Natural killer cell (primary cell): Measurements from ENCODE around the gene TTC36. TPM values are rescaled to one million over a fixed set of nuclear protein-coding genes. Genes with fewer than 3 reads are reported as not detected.
A peak's percentile ranks its signal among the peaks of the same experiment; 100 is the strongest.

Experiments used
- ATAC-seq, 3 donors: fragments of 150-1000 bp in 2 of 3; fragments of 200-7000 bp in 1 of 3; cut with Tn5 transposase; 1 replicate in 1 of 3; 2 replicates in 2 of 3; pipeline ENCODE4 v1.10.0; 2021; ENCODE audit warnings: mild to moderate bottlenecking in 2 of 3, moderate library complexity in 2 of 3
- DNase-seq, 2 donors: peaks; one replicate each; pipeline versions ENCODE4 v3.0.0 to v3.0.0-alpha.2; 2013 to 2021; ENCODE audit warnings: mixed read lengths in 1 of 2
- H3K27ac ChIP-seq: one replicate; pipeline ENCODE4 v1.5.1; 2013; ENCODE audit warnings: mild to moderate bottlenecking, low read length
- H3K27me3 ChIP-seq: one replicate; pipeline ENCODE4 v1.6.1; 2013; ENCODE audit warnings: low read length; ENCODE audit not compliant: control insufficient read depth, insufficient read depth
- H3K36me3 ChIP-seq: one replicate; pipeline ENCODE4 v1.6.1; 2013; ENCODE audit warnings: low read length; ENCODE audit not compliant: control insufficient read depth, insufficient read depth
- H3K4me1 ChIP-seq: one replicate; pipeline ENCODE4 v1.6.1; 2013; ENCODE audit warnings: low read length; ENCODE audit not compliant: control insufficient read depth, insufficient read depth
- H3K4me3 ChIP-seq: one replicate; pipeline ENCODE4 v1.5.1; 2013; ENCODE audit warnings: low read length
- H3K9me3 ChIP-seq: one replicate; pipeline ENCODE4 v1.6.1; 2013; ENCODE audit warnings: low read length; ENCODE audit not compliant: control insufficient read depth, insufficient read depth
- H3K27ac Mint-ChIP-seq, 2 donors: one replicate each; pipeline ENCODE4 v1.8.0; 2022; ENCODE audit warnings: mild to moderate bottlenecking in 2 of 2, mixed read lengths in 2 of 2, moderate library complexity in 1 of 2
- H3K27me3 Mint-ChIP-seq, 2 donors: one replicate each; pipeline ENCODE4 v1.8.0; 2022; ENCODE audit warnings: low read depth in 2 of 2, mixed read lengths in 2 of 2
- H3K36me3 Mint-ChIP-seq: one replicate; pipeline ENCODE4 v1.8.0; 2022; ENCODE audit warnings: mixed read lengths
- H3K4me1 Mint-ChIP-seq, 2 donors: one replicate each; pipeline ENCODE4 v1.8.0; 2022; ENCODE audit warnings: mixed read lengths in 2 of 2
- H3K4me3 Mint-ChIP-seq: one replicate; pipeline ENCODE4 v1.8.0; 2022; ENCODE audit warnings: mild to moderate bottlenecking, moderate library complexity, mixed read lengths
- H3K9me3 Mint-ChIP-seq, 2 donors: one replicate each; pipeline ENCODE4 v1.8.0; 2022; ENCODE audit warnings: mixed read lengths in 2 of 2
- WGBS: methylation state at CpG from one replicate; pipeline ENCODE4 v1.1.7; 2013; ENCODE audit warnings: missing lambda C conversion rate; ENCODE audit not compliant: insufficient coverage; 5-methylcytosine and 5-hydroxymethylcytosine counted together
- intact Hi-C: fragments of 100-400 bp; cut with micrococcal nuclease; formaldehyde crosslinking; loops from one replicate; pipeline ENCODE4 v1.14.2; 2022
- total RNA-seq, 4 donors: library from RNA; stranded (reverse); fragments of 120-200 nt in 1 of 4; gene quantifications; one replicate each; pipeline versions ENCODE4 v1.2.3 to v1.2.4, GENCODE V29; 2013 to 2022
- TF ChIP-seq, protein P1 (sequence below): fragments of 200-600 bp; IDR thresholded peaks from one replicate; pipeline ENCODE4 v1.8.0; 2022; ENCODE audit warnings: antibody characterized with exemption

Gene TTC36
- total RNA-seq, 3 donors from 2014 or later (not counting 1 experiment from before 2014, with no cell fraction given): 0.43 TPM; not detected in 2

DNA sequence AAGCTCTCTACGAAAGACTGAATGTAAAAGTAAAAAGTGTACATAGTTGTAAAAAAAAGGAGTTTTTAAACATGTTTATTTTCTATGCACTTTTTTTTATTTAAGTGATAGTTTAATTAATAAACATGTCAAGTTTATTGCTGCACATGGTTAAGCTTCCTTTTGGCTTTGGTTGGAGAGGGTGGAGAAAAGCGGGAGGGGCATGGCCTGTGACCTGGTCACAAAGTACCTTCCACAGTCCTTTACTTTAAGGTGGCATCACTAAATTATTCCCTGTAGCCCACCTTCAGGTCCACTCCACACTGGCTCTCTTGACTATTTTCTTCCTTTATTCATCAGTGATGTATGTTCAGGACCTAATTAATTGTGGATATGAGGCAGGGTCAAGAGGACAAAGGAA lies 586 bp upstream of the TTC36 start:
- H3K4me3 Mint-ChIP-seq: no peak overlapping the region
- H3K9me3 ChIP-seq: no peaks in the 10 kb centered on the region
- peak overlapping the region in 1 of 2 donors; percentile 53 for H3K27ac Mint-ChIP-seq
- intact Hi-C loops: no loop called here
- H3K27me3 ChIP-seq: no peaks in the 10 kb centered on the region
- H3K27me3 Mint-ChIP-seq: no peaks in the 10 kb centered on the region
- ATAC-seq (no peak), DNase-seq (no peak)
- WGBS: 100% methylated on average over 1 of the region's 2 CpGs
- H3K36me3 ChIP-seq: peaks cover 24% of the 10 kb centered on the region
- peaks cover 17% of the 10 kb centered on the region for H3K4me1 ChIP-seq
- no peaks in the 10 kb centered on the region for H3K36me3 Mint-ChIP-seq
- no peaks in the 10 kb centered on the region for H3K9me3 Mint-ChIP-seq
- H3K4me1 Mint-ChIP-seq: peaks cover 29 to 35% of the 10 kb centered on the region in 2 donors
- no peak overlapping the region for H3K4me3 ChIP-seq
- H3K27ac ChIP-seq: no peak overlapping the region
- TF ChIP-seq, protein P1, sequence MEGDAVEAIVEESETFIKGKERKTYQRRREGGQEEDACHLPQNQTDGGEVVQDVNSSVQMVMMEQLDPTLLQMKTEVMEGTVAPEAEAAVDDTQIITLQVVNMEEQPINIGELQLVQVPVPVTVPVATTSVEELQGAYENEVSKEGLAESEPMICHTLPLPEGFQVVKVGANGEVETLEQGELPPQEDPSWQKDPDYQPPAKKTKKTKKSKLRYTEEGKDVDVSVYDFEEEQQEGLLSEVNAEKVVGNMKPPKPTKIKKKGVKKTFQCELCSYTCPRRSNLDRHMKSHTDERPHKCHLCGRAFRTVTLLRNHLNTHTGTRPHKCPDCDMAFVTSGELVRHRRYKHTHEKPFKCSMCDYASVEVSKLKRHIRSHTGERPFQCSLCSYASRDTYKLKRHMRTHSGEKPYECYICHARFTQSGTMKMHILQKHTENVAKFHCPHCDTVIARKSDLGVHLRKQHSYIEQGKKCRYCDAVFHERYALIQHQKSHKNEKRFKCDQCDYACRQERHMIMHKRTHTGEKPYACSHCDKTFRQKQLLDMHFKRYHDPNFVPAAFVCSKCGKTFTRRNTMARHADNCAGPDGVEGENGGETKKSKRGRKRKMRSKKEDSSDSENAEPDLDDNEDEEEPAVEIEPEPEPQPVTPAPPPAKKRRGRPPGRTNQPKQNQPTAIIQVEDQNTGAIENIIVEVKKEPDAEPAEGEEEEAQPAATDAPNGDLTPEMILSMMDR: no peak

DNA sequence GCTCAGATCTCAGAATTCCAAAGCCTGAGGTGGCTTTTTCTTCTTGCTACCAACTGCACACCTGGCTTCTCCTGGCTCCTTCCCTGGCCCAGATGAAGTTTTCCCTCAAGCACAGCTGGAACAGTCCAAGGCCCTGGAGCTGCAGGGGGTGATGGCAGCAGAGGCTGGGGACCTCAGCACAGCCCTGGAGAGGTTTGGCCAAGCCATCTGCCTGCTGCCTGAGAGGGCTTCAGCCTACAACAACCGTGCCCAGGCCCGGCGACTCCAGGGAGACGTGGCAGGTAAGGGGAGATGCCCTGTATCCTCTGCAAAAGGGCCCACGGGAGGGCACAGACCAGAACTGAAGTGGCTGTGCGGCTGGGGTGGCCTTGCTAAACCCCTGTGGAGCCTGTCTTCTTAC lies 1.2 kb downstream of the TTC36 start:
- Histone ChIP-seq H3K4me1 (peaks cover 21% of the 10 kb centered on the region), H3K27ac (no peak overlapping the region), H3K36me3 (peaks cover 10% of the 10 kb centered on the region), H3K9me3 (no peaks in the 10 kb centered on the region), H3K4me3 (no peak overlapping the region), H3K27me3 (no peaks in the 10 kb centered on the region)
- WGBS: 99% methylated on average over 6 of the region's 6 CpGs
- H3K4me3 Mint-ChIP-seq: no peak overlapping the region
- TF ChIP-seq, protein P1: no peak
- DNase-seq: no peak
- no peaks in the 10 kb centered on the region for H3K27me3 Mint-ChIP-seq
- H3K36me3 Mint-ChIP-seq: no peaks in the 10 kb centered on the region
- no peak for ATAC-seq
- H3K9me3 Mint-ChIP-seq: no peaks in the 10 kb centered on the region
- H3K27ac Mint-ChIP-seq: no peak overlapping the region
- peaks cover 33 to 39% of the 10 kb centered on the region in 2 donors for H3K4me1 Mint-ChIP-seq
- intact Hi-C loops: no loop called here

DNA sequence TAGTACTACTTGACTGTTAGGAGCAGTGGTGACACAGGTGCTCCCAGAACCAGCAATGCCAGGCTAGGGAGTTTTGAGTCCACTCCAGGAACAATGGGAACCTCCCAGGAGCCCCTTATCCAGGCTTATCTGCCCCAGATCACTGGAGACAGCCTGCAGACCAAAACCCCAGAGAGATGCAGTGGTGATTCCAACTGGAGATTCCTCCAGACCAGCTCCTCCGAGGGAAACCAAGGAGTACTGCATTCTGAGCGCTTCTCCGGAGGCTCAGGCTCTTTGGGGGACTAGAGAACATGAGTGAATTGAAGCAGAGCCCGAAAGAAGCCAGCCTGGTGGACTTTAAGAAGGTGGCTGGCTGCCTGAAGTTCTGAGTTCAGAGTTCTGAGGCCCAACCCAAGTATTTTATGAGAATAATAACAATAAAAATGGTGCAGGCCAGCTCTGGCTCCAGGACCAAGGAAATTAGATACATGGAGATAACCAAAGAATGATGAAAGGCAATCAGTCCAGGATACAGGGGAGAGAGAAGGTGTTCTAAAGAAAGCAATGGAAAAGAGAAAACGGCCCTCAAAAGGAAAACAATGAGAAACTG lies 2.4 kb downstream of the TTC36 start:
- Histone ChIP-seq H3K9me3 (no peaks in the 10 kb centered on the region), H3K27me3 (no peaks in the 10 kb centered on the region), H3K4me3 (peak overlapping the region; percentile 46), H3K4me1 (peaks cover 21% of the 10 kb centered on the region), H3K27ac (no peak overlapping the region), H3K36me3 (peaks cover 6% of the 10 kb centered on the region)
- no peaks in the 10 kb centered on the region for H3K36me3 Mint-ChIP-seq
- 87% methylated on average over 5 of the region's 5 CpGs for WGBS
- H3K27ac Mint-ChIP-seq: peak overlapping the region in 1 of 2 donors; percentile 3
- no peak for ATAC-seq
- peaks cover 32 to 33% of the 10 kb centered on the region in 2 donors for H3K4me1 Mint-ChIP-seq
- no peak for DNase-seq
- TF ChIP-seq, protein P1: no peak
- peak overlapping the region; percentile 89 for H3K4me3 Mint-ChIP-seq
- no peaks in the 10 kb centered on the region for H3K9me3 Mint-ChIP-seq
- no peaks in the 10 kb centered on the region for H3K27me3 Mint-ChIP-seq
- intact Hi-C loops: loop anchor here (2.0 kb wide), 1 partner anchor 37 kb away; no protein-coding TSS in a partner anchor
